Measurements from ENCODE around the gene PFKP.
A peak's percentile ranks its signal among the peaks of the same experiment; 100 is the strongest.

PFKP gene

GRCh38 chr10:3047596-3047995 lies 19.8 kb upstream of the PFKP start:
- DNase-seq, result no peak

GRCh38 chr10:3048119-3049019 lies 19.0 kb upstream of the PFKP start:
- DNase-seq, result no peak

GRCh38 chr10:3051692-3052091 lies 15.7 kb upstream of the PFKP start:
- no peak for DNase-seq

GRCh38 chr10:3053155-3053554 lies 14.2 kb upstream of the PFKP start:
- no peak for DNase-seq

GRCh38 chr10:3054183-3054850 lies 13.0 kb upstream of the PFKP start:
- peak; percentile 34 for DNase-seq

GRCh38 chr10:3054851-3055199 lies 12.5 kb upstream of the PFKP start:
- no peak for DNase-seq

- DNase-seq, result no peak
These were observed 10.9 kb upstream of the PFKP start for GRCh38 chr10:3056280-3057037.

- no peak for DNase-seq
These were observed 9.4 kb upstream of the PFKP start for GRCh38 chr10:3057946-3058345.

GRCh38 chr10:3059974-3060373 lies 7.4 kb upstream of the PFKP start:
- no peak for DNase-seq

- DNase-seq, result no peak
These were observed 6.9 kb upstream of the PFKP start for GRCh38 chr10:3060481-3060889.

GRCh38 chr10:3061323-3061898 lies 5.9 kb upstream of the PFKP start:
- DNase-seq, result peak; percentile 64

- no peak for DNase-seq
These were observed 4.7 kb upstream of the PFKP start for GRCh38 chr10:3062502-3063186.

- no peak for DNase-seq
These were observed 2.9 kb upstream of the PFKP start for GRCh38 chr10:3064423-3064822.

GRCh38 chr10:3065622-3066021 lies 1.7 kb upstream of the PFKP start:
- DNase-seq, result peak; percentile 29

- DNase-seq, result no peak
These were observed 831 bp upstream of the PFKP start for GRCh38 chr10:3066317-3067117.

GRCh38 chr10:3067859-3068179 lies 471 bp downstream of the PFKP start:
- no peak for DNase-seq

- peak; percentile 25 for DNase-seq
These were observed 1.0 kb downstream of the PFKP start for GRCh38 chr10:3068201-3068967.

GRCh38 chr10:3068968-3069737 lies 1.8 kb downstream of the PFKP start:
- no peak for DNase-seq

- no peak for DNase-seq
These were observed 2.5 kb downstream of the PFKP start for GRCh38 chr10:3069876-3070275.

Measured in NCI-H2029 (cell line).